HepG2 (cell line): ENCODE measurements around the gene APOL2. TPM values are rescaled to one million over a fixed set of nuclear protein-coding genes. Genes with fewer than 3 reads are reported as not detected.
"Not testable (repeated sequence)": the region's sequence is repeated elsewhere in the genome, so short reads cannot be mapped to it uniquely, and the experiment has no call there.

Experiments
- ARID5B ChIP-seq: IDR thresholded peaks from 2 replicates; pipeline ENCODE4 v1.4.0; 2020; ENCODE audit warnings: mild to moderate bottlenecking, missing genetic modification reagents
- ARNTL ChIP-seq: sonication (generic); formaldehyde crosslinking; IDR thresholded peaks from 2 replicates; pipeline ENCODE4 v1.4.0; 2020; ENCODE audit warnings: mild to moderate bottlenecking, missing genetic modification reagents
- EP300 ChIP-seq, 3 experiments: sonication (generic) in 1 of 3; formaldehyde crosslinking in 1 of 3; IDR thresholded peaks; 2 replicates each; pipeline versions ENCODE4 v1.5.1 to v1.6.1; 2011 to 2020; ENCODE audit warnings: low read depth in 2 of 3, low read length in 2 of 3, borderline replicate concordance in 1 of 3, improper control_type of control experiment in 1 of 3, mild to moderate bottlenecking in 1 of 3, missing genetic modification reagents in 1 of 3, moderate library complexity in 1 of 3
- GFI1 ChIP-seq: sonication (generic); formaldehyde crosslinking; IDR thresholded peaks from 2 replicates; pipeline ENCODE4 v1.5.0; 2020; ENCODE audit warnings: missing genetic modification reagents, mild to moderate bottlenecking, borderline replicate concordance
- KDM3A ChIP-seq: IDR thresholded peaks from 2 replicates; pipeline ENCODE4 v1.6.1; 2018; ENCODE audit warnings: low read depth, missing compliant biosample characterization
- KDM6A ChIP-seq: IDR thresholded peaks from 2 replicates; pipeline ENCODE4 v1.6.1; 2016; ENCODE audit warnings: low read depth
- KMT2B ChIP-seq: IDR thresholded peaks from 2 replicates; pipeline ENCODE4 v1.6.1; 2016; ENCODE audit warnings: missing genetic modification reagents, missing compliant biosample characterization
- LCORL ChIP-seq, 2 experiments: fragments of 450-650 bp in 1 of 2; sonication (generic) in 1 of 2; formaldehyde crosslinking in 1 of 2; IDR thresholded peaks; 2 replicates each; pipeline versions ENCODE4 v1.5.0 to v1.6.1; 2017 to 2020; ENCODE audit warnings: antibody characterized with exemption in 1 of 2, missing genetic modification reagents in 1 of 2
- MEIS2 ChIP-seq: sonication (generic); formaldehyde crosslinking; IDR thresholded peaks from 2 replicates; pipeline ENCODE4 v1.9.0; 2021; ENCODE audit warnings: mild to moderate bottlenecking, missing genetic modification reagents
- NFIC ChIP-seq: IDR thresholded peaks from 2 replicates; pipeline ENCODE4 v1.6.1; 2012; ENCODE audit warnings: mild to moderate bottlenecking, low read length, inconsistent platforms
- ONECUT2 ChIP-seq: sonication (generic); formaldehyde crosslinking; IDR thresholded peaks from 2 replicates; pipeline ENCODE4 v1.4.0; 2020; ENCODE audit warnings: missing genetic modification reagents
- PHF8 ChIP-seq: sonication (generic); formaldehyde crosslinking; IDR thresholded peaks from 2 replicates; pipeline ENCODE4 v1.5.0; 2020; ENCODE audit warnings: missing genetic modification reagents
- RARA ChIP-seq: IDR thresholded peaks from 2 replicates; pipeline ENCODE4 v1.6.1; 2016; ENCODE audit warnings: missing genetic modification reagents, missing compliant biosample characterization
- SOX13 ChIP-seq, 3 experiments: fragments of 450-650 bp in 1 of 3; sonication (generic) in 1 of 3; formaldehyde crosslinking in 1 of 3; IDR thresholded peaks in 2 of 3; conservative IDR thresholded peaks in 1 of 3; 2 replicates each; pipeline versions ENCODE4 v1.5.0 to v1.6.1; 2016 to 2020; ENCODE audit warnings: antibody characterized with exemption in 1 of 3, mild to moderate bottlenecking in 1 of 3, missing compliant biosample characterization in 1 of 3, missing genetic modification reagents in 1 of 3, moderate library complexity in 1 of 3
- ZBTB43 ChIP-seq: sonication (generic); formaldehyde crosslinking; conservative IDR thresholded peaks from 2 replicates; pipeline ENCODE4 v1.4.0; 2020; ENCODE audit warnings: missing genetic modification reagents
- ZFY ChIP-seq: sonication (generic); formaldehyde crosslinking; IDR thresholded peaks from 2 replicates; pipeline ENCODE4 v1.4.0; 2020; ENCODE audit warnings: missing genetic modification reagents
- ZNF772 ChIP-seq: sonication (generic); formaldehyde crosslinking; IDR thresholded peaks from 2 replicates; pipeline ENCODE4 v1.5.0; 2020; ENCODE audit warnings: mild to moderate bottlenecking, missing genetic modification reagents
- polyA plus RNA-seq, 8 experiments: library from polyadenylated mRNA; depleted of rRNA in 3 of 8; stranded (reverse) in 7 of 8; unstranded in 1 of 8; fragments of >200 nt; fragmentation: Illumina TruSeq in 4 of 8; extraction: Trizol in 4 of 8; gene quantifications; 2 replicates each; pipeline versions ENCODE4 v1.2.1 to v1.2.3, GENCODE V29; 2011 to 2016; ENCODE audit warnings: low read depth in 4 of 8, missing spikeins in 1 of 8, mixed read lengths in 1 of 8; ENCODE audit not compliant: insufficient read depth in 1 of 8
- total RNA-seq, 5 experiments: library from RNA; depleted of rRNA; stranded (reverse); fragments of >200 nt; fragmentation: Illumina TruSeq; extraction: Trizol; gene quantifications; 2 replicates each; pipeline ENCODE4 v1.2.3, GENCODE V29; 2016; ENCODE audit warnings: low read depth in 1 of 5
- TF ChIP-seq, protein P1 (sequence below): sonication (generic); formaldehyde crosslinking; IDR thresholded peaks from 2 replicates; pipeline ENCODE4 v1.5.0; 2020; ENCODE audit warnings: mild to moderate bottlenecking, missing genetic modification reagents, borderline replicate concordance

APOL2 gene
- total and polyA plus RNA-seq, 2 of the 13 experiments (the other 11 are each of a cell fraction or from before 2014, with no cell fraction given): 28.7 to 51.2 TPM

DNA sequence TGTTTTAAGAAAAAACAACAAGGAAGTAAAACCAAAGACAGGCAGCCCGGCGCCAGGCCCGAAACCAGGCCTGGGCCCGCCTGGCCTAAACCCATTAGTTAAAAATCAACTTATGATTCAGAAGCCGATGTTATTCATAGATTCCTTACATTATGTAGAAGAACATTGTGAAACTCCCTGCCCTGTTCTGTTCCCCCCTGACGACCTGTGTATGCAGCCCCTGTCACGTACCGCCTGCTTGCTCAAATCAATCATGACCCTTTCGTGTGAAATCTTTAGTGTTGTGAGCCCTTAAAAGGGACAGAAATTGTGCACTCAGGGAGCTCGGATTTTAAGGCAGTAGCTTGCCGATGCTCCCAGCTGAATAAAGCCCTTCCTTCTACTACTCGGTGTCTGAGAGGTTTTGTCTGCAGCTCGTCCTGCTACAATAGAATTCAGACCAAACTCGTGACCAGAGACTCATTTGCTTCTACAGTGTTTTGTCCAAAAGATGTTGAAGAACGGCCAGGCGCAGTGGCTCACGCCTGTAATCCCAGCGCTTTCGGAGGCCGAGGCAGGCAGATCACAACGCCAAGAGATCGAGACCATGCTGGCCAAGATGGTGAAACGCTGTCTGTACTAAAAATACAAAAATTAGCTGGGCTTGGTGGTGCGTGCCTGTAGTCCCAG lies 11.1 kb upstream of the APOL2 start (continued):
- 0 out of 2 replicates have a peak, but pooled peaks have one; percentile 23 for TF ChIP-seq ZNF772 (CRISPR knock-in tag)
- peak; percentile 86 for TF ChIP-seq ARID5B (CRISPR knock-in tag)
- peak in 1 of 2 experiments; percentile 69; a peak in 2 of 4 replicates for TF ChIP-seq EP300 (IDR thresholded peaks at IDR 0.05; ENCODE audit: low read depth in 2 of 2, low read length in 2 of 2)
- TF ChIP-seq EP300 (CRISPR knock-in tag; IDR thresholded peaks at IDR 0.05; ENCODE audit: borderline replicate concordance); LCORL (IDR thresholded peaks at IDR 0.05); SOX13 (IDR thresholded peaks at IDR 0.05): not testable (repeated sequence)
- TF ChIP-seq LCORL (CRISPR knock-in tag; IDR thresholded peaks at IDR 0.05): peak; percentile 88
- TF ChIP-seq, protein P1, sequence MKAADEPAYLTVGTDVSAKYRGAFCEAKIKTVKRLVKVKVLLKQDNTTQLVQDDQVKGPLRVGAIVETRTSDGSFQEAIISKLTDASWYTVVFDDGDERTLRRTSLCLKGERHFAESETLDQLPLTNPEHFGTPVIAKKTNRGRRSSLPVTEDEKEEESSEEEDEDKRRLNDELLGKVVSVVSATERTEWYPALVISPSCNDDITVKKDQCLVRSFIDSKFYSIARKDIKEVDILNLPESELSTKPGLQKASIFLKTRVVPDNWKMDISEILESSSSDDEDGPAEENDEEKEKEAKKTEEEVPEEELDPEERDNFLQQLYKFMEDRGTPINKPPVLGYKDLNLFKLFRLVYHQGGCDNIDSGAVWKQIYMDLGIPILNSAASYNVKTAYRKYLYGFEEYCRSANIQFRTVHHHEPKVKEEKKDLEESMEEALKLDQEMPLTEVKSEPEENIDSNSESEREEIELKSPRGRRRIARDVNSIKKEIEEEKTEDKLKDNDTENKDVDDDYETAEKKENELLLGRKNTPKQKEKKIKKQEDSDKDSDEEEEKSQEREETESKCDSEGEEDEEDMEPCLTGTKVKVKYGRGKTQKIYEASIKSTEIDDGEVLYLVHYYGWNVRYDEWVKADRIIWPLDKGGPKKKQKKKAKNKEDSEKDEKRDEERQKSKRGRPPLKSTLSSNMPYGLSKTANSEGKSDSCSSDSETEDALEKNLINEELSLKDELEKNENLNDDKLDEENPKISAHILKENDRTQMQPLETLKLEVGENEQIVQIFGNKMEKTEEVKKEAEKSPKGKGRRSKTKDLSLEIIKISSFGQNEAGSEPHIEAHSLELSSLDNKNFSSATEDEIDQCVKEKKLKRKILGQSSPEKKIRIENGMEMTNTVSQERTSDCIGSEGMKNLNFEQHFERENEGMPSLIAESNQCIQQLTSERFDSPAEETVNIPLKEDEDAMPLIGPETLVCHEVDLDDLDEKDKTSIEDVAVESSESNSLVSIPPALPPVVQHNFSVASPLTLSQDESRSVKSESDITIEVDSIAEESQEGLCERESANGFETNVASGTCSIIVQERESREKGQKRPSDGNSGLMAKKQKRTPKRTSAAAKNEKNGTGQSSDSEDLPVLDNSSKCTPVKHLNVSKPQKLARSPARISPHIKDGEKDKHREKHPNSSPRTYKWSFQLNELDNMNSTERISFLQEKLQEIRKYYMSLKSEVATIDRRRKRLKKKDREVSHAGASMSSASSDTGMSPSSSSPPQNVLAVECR (CRISPR knock-in tag): peak; percentile 45; the same call in 1 of the 2 replicates
- TF ChIP-seq KDM3A (CRISPR knock-in tag): 0 out of 2 replicates have a peak, but pooled peaks have one; percentile 48
- TF ChIP-seq MEIS2 (CRISPR knock-in tag): peak; percentile 92
- 0 out of 2 replicates have a peak, but pooled peaks have one; percentile 18 for TF ChIP-seq ZBTB43 (CRISPR knock-in tag)
- peak; percentile 42; the same call in 1 of the 2 replicates for TF ChIP-seq NFIC
- TF ChIP-seq GFI1: peak; percentile 39; the same call in 1 of the 2 replicates
- TF ChIP-seq ONECUT2: 0 out of 2 replicates have a peak, but pooled peaks have one; percentile 30
- TF ChIP-seq SOX13 (CRISPR knock-in tag; conservative IDR thresholded peaks at IDR 0.05 in 1 of 2, IDR thresholded peaks at IDR 0.05 in 1 of 2): peak in 1 of 2 experiments; percentile 27; a peak in 1 of 4 replicates
- TF ChIP-seq ZFY (CRISPR knock-in tag): peak; percentile 85
- TF ChIP-seq ARNTL (CRISPR knock-in tag): 0 out of 2 replicates have a peak, but pooled peaks have one; percentile 57
- peak; percentile 83 for TF ChIP-seq RARA (CRISPR knock-in tag)
- TF ChIP-seq PHF8 (CRISPR knock-in tag): peak; percentile 53
- peak; percentile 44; the same call in 1 of the 2 replicates for TF ChIP-seq KDM6A (CRISPR knock-in tag)
- TF ChIP-seq KMT2B (CRISPR knock-in tag): 0 out of 2 replicates have a peak, but pooled peaks have one; percentile 26
